Measurements from ENCODE around the gene SP2.

DNA sequence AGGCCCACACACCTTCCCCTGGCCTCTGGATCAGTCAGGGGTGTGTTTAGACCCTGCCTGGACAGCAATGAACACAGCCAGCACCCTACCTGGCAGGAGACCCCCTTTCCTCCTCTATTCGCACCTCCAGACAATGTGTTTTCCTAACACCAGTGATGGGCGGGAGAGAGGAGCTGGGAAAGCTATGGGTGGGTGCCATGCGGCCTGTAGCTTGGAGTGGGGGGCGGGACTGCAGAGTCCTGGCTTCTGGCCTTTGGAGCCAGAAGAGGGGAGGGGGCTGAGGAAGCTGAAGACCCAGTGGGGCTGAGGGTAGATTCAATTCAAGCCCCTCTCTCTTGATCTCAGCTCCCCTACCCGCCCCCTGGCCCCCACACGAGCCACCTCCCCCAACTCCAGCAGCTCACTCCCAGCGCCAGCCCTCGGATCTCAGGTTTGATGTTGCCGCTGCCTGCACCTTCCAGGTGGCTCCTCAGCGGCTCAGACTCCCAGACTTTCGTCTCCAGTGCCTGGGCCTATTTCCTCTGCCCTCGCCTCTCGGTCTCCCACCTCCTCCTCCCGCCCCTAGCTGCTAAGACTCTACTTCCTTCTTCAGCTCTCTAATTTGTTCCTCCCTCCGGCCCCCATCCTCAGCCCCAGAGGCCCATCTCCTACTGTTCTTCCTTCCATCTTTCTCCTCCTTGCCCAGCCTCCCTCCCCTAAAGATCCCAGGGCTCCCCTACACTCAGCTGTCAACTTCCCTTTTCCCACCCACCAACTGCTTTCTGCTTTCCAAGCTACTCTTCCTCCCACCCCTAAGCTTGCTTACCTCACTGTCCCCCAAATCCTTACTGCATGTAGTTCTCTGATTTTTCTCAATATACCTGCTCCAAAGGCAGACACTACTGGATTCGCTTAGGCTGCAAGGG is 38.2 kb upstream of the SP2 start:
- TF ChIP-seq, protein P1, sequence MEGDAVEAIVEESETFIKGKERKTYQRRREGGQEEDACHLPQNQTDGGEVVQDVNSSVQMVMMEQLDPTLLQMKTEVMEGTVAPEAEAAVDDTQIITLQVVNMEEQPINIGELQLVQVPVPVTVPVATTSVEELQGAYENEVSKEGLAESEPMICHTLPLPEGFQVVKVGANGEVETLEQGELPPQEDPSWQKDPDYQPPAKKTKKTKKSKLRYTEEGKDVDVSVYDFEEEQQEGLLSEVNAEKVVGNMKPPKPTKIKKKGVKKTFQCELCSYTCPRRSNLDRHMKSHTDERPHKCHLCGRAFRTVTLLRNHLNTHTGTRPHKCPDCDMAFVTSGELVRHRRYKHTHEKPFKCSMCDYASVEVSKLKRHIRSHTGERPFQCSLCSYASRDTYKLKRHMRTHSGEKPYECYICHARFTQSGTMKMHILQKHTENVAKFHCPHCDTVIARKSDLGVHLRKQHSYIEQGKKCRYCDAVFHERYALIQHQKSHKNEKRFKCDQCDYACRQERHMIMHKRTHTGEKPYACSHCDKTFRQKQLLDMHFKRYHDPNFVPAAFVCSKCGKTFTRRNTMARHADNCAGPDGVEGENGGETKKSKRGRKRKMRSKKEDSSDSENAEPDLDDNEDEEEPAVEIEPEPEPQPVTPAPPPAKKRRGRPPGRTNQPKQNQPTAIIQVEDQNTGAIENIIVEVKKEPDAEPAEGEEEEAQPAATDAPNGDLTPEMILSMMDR (conservative IDR thresholded peaks at IDR 0.05; ENCODE audit: low read depth, low read length): no peak
- TF ChIP-seq EZH2 (IDR thresholded peaks at IDR 0.05; ENCODE audit: low read length, unreplicated experiment): no peak
